HEK293 (cell line): Measurements from ENCODE around the gene GRIN2A.

Source experiments
- CTCF ChIA-PET: fragments of 350-600 bp; formaldehyde crosslinking; extraction: SDS; loops from one replicate; lab custom pipeline; 2021; ENCODE audit warnings: antibody characterized with exemption; lab: Yijun Ruan, JAX
- POLR2A ChIA-PET: fragments of 300-600 bp; formaldehyde crosslinking; extraction: SDS; loops from one replicate; lab custom pipeline; 2020; ENCODE audit warnings: antibody characterized with exemption, inconsistent platforms; lab: Yijun Ruan, JAX
- H3K27ac ChIP-seq: fragments of 200-500 bp; sonication (Bioruptor generic); 2 replicates; pipeline ENCODE4 v1.5.1; 2014; ENCODE audit warnings: low read depth, low read length, control low read depth, inconsistent platforms; ENCODE audit errors: extremely low read depth
- H3K36me3 ChIP-seq, 2 experiments: fragments of 200-500 bp in 1 of 2; sonication (Bioruptor generic) in 1 of 2; 1 replicate in 1 of 2; 2 replicates in 1 of 2; pipeline ENCODE4 v1.5.1; 2014 to 2017; ENCODE audit warnings: inconsistent platforms in 2 of 2, low read length in 2 of 2; ENCODE audit not compliant: control insufficient read depth in 2 of 2, insufficient read depth in 1 of 2
- H3K4me1 ChIP-seq: fragments of 200-500 bp; sonication (Bioruptor generic); 2 replicates; pipeline ENCODE4 v1.5.1; 2014; ENCODE audit warnings: mild to moderate bottlenecking, low read length, inconsistent platforms; ENCODE audit not compliant: control insufficient read depth, insufficient read depth
- H3K4me3 ChIP-seq: 2 replicates; pipeline ENCODE4 v1.5.1; 2011; ENCODE audit warnings: low read depth, mild to moderate bottlenecking, control low read depth, low read length, moderate library complexity
- H3K9me3 ChIP-seq: fragments of 200-500 bp; sonication (Bioruptor generic); 2 replicates; pipeline ENCODE4 v1.5.1; 2014; ENCODE audit warnings: low read depth, low read length, inconsistent platforms; ENCODE audit not compliant: control insufficient read depth, insufficient read depth
- BCL11A ChIP-seq: fragments of 450-650 bp; formaldehyde crosslinking; IDR thresholded peaks from 2 replicates; pipeline ENCODE4 v1.5.1; 2016; ENCODE audit warnings: low read depth, missing biosample characterization, missing genetic modification characterization
- GLI4 ChIP-seq: fragments of 450-650 bp; formaldehyde crosslinking; IDR thresholded peaks from 2 replicates; pipeline ENCODE4 v1.5.1; 2016; ENCODE audit warnings: missing biosample characterization, missing genetic modification characterization
- HOXA7 ChIP-seq: sonication (generic); formaldehyde crosslinking; IDR thresholded peaks from 2 replicates; pipeline ENCODE4 v1.8.1; 2022; ENCODE audit warnings: missing genetic modification reagents, borderline replicate concordance
- REPIN1 ChIP-seq: fragments of 450-650 bp; formaldehyde crosslinking; IDR thresholded peaks from 2 replicates; pipeline ENCODE4 v1.5.1; 2017; ENCODE audit warnings: missing biosample characterization, missing genetic modification characterization, low read depth
- SALL2 ChIP-seq: fragments of 450-650 bp; formaldehyde crosslinking; IDR thresholded peaks from 2 replicates; pipeline ENCODE4 v1.5.0; 2017; ENCODE audit warnings: missing biosample characterization, mild to moderate bottlenecking, missing genetic modification characterization, borderline replicate concordance
- SCRT1 ChIP-seq: fragments of 450-650 bp; formaldehyde crosslinking; IDR thresholded peaks from 2 replicates; pipeline ENCODE4 v1.5.1; 2016; ENCODE audit warnings: missing biosample characterization, missing genetic modification characterization, borderline replicate concordance
- ZEB2 ChIP-seq: fragments of 450-650 bp; formaldehyde crosslinking; IDR thresholded peaks from 2 replicates; pipeline ENCODE4 v1.5.1; 2016; ENCODE audit warnings: missing biosample characterization, missing genetic modification characterization
- ZFP41 ChIP-seq: fragments of 450-650 bp; formaldehyde crosslinking; IDR thresholded peaks from 2 replicates; pipeline ENCODE4 v1.5.1; 2016; ENCODE audit warnings: missing biosample characterization, missing genetic modification characterization, borderline replicate concordance
- ZNF157 ChIP-seq: fragments of 450-650 bp; formaldehyde crosslinking; IDR thresholded peaks from 2 replicates; pipeline ENCODE4 v1.5.1; 2016; ENCODE audit warnings: missing biosample characterization, missing genetic modification characterization
- ZNF214 ChIP-seq: fragments of 450-650 bp; formaldehyde crosslinking; IDR thresholded peaks from 2 replicates; pipeline ENCODE4 v1.5.1; 2017; ENCODE audit warnings: missing biosample characterization, mild to moderate bottlenecking, missing genetic modification characterization, borderline replicate concordance
- ZNF239 ChIP-seq: fragments of 450-650 bp; formaldehyde crosslinking; IDR thresholded peaks from 2 replicates; pipeline ENCODE4 v1.5.1; 2016; ENCODE audit warnings: missing biosample characterization, missing genetic modification characterization
- ZNF335 ChIP-seq: fragments of 450-650 bp; formaldehyde crosslinking; conservative IDR thresholded peaks from 2 replicates; pipeline ENCODE4 v1.5.1; 2016; ENCODE audit warnings: missing biosample characterization, missing genetic modification characterization
- ZNF404 ChIP-seq: fragments of 450-650 bp; formaldehyde crosslinking; IDR thresholded peaks from 2 replicates; pipeline ENCODE4 v1.5.1; 2017; ENCODE audit warnings: missing biosample characterization, missing genetic modification characterization
- ZNF473 ChIP-seq: fragments of 450-650 bp; formaldehyde crosslinking; IDR thresholded peaks from 2 replicates; pipeline ENCODE4 v1.5.1; 2017; ENCODE audit warnings: missing biosample characterization, missing genetic modification characterization
- ZNF501 ChIP-seq: fragments of 450-650 bp; formaldehyde crosslinking; IDR thresholded peaks from 2 replicates; pipeline ENCODE4 v1.5.1; 2016; ENCODE audit warnings: missing biosample characterization, missing genetic modification characterization
- ZNF529 ChIP-seq: fragments of 450-650 bp; formaldehyde crosslinking; IDR thresholded peaks from 2 replicates; pipeline ENCODE4 v1.5.1; 2017; ENCODE audit warnings: missing genetic modification characterization, missing biosample characterization; ENCODE audit not compliant: insufficient replicate concordance
- ZNF600 ChIP-seq: fragments of 450-650 bp; formaldehyde crosslinking; IDR thresholded peaks from 2 replicates; pipeline ENCODE4 v1.5.1; 2016; ENCODE audit warnings: missing biosample characterization, missing genetic modification characterization
- ZNF701 ChIP-seq: fragments of 450-650 bp; formaldehyde crosslinking; IDR thresholded peaks from 2 replicates; pipeline ENCODE4 v1.5.1; 2016; ENCODE audit warnings: missing biosample characterization, missing genetic modification characterization
- ZSCAN16 ChIP-seq: fragments of 450-650 bp; formaldehyde crosslinking; IDR thresholded peaks from 2 replicates; pipeline ENCODE4 v1.5.1; 2016; ENCODE audit warnings: missing biosample characterization, missing genetic modification characterization
- TF ChIP-seq, protein P1 (sequence below): fragments of 450-650 bp; formaldehyde crosslinking; IDR thresholded peaks from 2 replicates; pipeline ENCODE4 v1.5.1; 2016; ENCODE audit warnings: missing biosample characterization, missing genetic modification characterization, low read depth
- TF ChIP-seq, protein P2 (sequence below): fragments of 450-650 bp; formaldehyde crosslinking; IDR thresholded peaks from 2 replicates; pipeline ENCODE4 v1.5.1; 2017; ENCODE audit warnings: missing biosample characterization, missing genetic modification characterization
- TF ChIP-seq, protein P3 (sequence below): fragments of 450-650 bp; formaldehyde crosslinking; conservative IDR thresholded peaks from 2 replicates; pipeline ENCODE4 v1.5.1; 2016; ENCODE audit warnings: low read depth, missing biosample characterization, missing genetic modification characterization
- TF ChIP-seq, protein P4 (sequence below): fragments of 450-650 bp; formaldehyde crosslinking; IDR thresholded peaks from 2 replicates; pipeline ENCODE4 v1.5.1; 2017; ENCODE audit warnings: missing biosample characterization, missing genetic modification characterization
- TF ChIP-seq, protein P5 (sequence below): fragments of 450-650 bp; formaldehyde crosslinking; IDR thresholded peaks from 2 replicates; pipeline ENCODE4 v1.5.1; 2016; ENCODE audit warnings: missing biosample characterization, missing genetic modification characterization

GRIN2A gene

DNA sequence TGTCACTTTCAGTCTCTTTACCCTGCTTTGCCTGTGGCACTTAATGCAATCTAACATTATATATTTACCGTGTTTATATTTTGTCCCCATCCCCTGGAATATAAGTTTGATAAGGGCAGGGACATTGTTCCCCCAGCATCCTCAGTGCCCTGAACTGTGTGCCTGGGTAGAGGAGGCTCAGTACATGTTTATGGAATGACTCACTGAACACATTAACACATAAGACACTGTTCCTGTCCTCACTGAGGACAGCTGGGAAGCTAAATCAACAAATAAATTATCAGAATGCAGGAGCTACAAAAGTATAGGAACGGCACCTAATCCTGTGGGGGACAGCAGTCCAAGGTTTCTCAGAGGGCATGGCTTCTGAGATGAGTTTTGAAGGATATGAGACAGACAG lies 27.8 kb downstream of the GRIN2A start (continued):
- no peak for TF ChIP-seq BCL11A (tag by site-specific recombination)
- TF ChIP-seq, protein P1, sequence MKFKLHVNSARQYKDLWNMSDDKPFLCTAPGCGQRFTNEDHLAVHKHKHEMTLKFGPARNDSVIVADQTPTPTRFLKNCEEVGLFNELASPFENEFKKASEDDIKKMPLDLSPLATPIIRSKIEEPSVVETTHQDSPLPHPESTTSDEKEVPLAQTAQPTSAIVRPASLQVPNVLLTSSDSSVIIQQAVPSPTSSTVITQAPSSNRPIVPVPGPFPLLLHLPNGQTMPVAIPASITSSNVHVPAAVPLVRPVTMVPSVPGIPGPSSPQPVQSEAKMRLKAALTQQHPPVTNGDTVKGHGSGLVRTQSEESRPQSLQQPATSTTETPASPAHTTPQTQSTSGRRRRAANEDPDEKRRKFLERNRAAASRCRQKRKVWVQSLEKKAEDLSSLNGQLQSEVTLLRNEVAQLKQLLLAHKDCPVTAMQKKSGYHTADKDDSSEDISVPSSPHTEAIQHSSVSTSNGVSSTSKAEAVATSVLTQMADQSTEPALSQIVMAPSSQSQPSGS = no peak
- no peak for TF ChIP-seq GLI4 (tag by site-specific recombination)
- TF ChIP-seq ZSCAN16 (tag by site-specific recombination) = no peak
- no peak for TF ChIP-seq REPIN1
- no peak for TF ChIP-seq ZNF239
- TF ChIP-seq ZNF501 = no peak

DNA sequence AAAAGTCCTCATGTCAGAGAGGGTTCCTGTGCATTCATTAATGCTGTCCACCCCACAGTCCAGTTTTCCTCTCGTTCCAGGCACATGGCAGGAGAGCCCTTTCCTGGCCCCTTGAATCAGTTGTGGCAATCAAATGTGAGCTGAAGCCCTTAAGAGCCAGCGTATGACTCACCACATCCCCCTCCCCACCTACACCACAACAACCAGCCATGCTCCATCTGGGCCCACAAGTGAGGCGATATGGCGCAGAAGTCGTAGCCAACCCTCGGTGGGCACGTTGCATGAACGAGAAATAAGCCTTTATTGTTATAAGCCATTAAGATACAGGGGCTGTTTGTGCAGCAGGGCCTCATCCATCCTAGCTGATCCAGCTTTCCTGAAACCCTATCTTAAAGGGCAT lies 28.2 kb downstream of the GRIN2A start:
- Histone ChIP-seq H3K27ac (no peak overlapping the region), H3K4me1 (no peaks in the 10 kb centered on the region), H3K4me3 (no peak overlapping the region), H3K36me3 (no peaks in the 10 kb centered on the region), H3K9me3 (no peaks in the 10 kb centered on the region)
- TF ChIP-seq ZNF473 (tag by site-specific recombination) (no peak), SALL2 (no peak), SCRT1 (tag by site-specific recombination) (no peak), ZNF404 (tag by site-specific recombination) (no peak), ZNF600 (tag by site-specific recombination) (no peak), ZNF214 (no peak), ZNF157 (tag by site-specific recombination) (no peak), ZEB2 (no peak), ZFP41 (tag by site-specific recombination) (no peak), ZNF335 (no peak), ZNF701 (tag by site-specific recombination) (no peak), ZNF529 (tag by site-specific recombination) (no peak), HOXA7 (no peak)
- TF ChIP-seq, protein P2, sequence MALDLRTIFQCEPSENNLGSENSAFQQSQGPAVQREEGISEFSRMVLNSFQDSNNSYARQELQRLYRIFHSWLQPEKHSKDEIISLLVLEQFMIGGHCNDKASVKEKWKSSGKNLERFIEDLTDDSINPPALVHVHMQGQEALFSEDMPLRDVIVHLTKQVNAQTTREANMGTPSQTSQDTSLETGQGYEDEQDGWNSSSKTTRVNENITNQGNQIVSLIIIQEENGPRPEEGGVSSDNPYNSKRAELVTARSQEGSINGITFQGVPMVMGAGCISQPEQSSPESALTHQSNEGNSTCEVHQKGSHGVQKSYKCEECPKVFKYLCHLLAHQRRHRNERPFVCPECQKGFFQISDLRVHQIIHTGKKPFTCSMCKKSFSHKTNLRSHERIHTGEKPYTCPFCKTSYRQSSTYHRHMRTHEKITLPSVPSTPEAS (tag by site-specific recombination) = no peak
- TF ChIP-seq, protein P3, sequence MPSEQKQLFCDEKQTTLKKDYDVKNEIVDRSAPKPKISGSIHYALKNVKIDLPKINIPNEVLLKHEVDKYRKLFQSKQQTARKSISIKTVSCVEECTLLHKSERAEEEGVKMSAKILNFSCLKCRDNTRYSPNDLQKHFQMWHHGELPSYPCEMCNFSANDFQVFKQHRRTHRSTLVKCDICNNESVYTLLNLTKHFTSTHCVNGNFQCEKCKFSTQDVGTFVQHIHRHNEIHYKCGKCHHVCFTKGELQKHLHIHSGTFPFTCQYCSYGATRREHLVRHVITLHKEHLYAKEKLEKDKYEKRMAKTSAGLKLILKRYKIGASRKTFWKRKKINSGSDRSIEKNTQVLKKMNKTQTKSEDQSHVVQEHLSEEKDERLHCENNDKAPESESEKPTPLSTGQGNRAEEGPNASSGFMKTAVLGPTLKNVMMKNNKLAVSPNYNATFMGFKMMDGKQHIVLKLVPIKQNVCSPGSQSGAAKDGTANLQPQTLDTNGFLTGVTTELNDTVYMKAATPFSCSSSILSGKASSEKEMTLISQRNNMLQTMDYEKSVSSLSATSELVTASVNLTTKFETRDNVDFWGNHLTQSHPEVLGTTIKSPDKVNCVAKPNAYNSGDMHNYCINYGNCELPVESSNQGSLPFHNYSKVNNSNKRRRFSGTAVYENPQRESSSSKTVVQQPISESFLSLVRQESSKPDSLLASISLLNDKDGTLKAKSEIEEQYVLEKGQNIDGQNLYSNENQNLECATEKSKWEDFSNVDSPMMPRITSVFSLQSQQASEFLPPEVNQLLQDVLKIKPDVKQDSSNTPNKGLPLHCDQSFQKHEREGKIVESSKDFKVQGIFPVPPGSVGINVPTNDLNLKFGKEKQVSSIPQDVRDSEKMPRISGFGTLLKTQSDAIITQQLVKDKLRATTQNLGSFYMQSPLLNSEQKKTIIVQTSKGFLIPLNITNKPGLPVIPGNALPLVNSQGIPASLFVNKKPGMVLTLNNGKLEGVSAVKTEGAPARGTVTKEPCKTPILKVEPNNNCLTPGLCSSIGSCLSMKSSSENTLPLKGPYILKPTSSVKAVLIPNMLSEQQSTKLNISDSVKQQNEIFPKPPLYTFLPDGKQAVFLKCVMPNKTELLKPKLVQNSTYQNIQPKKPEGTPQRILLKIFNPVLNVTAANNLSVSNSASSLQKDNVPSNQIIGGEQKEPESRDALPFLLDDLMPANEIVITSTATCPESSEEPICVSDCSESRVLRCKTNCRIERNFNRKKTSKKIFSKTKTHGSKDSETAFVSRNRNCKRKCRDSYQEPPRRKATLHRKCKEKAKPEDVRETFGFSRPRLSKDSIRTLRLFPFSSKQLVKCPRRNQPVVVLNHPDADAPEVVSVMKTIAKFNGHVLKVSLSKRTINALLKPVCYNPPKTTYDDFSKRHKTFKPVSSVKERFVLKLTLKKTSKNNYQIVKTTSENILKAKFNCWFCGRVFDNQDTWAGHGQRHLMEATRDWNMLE (tag by site-specific recombination) = no peak
- TF ChIP-seq, protein P4, sequence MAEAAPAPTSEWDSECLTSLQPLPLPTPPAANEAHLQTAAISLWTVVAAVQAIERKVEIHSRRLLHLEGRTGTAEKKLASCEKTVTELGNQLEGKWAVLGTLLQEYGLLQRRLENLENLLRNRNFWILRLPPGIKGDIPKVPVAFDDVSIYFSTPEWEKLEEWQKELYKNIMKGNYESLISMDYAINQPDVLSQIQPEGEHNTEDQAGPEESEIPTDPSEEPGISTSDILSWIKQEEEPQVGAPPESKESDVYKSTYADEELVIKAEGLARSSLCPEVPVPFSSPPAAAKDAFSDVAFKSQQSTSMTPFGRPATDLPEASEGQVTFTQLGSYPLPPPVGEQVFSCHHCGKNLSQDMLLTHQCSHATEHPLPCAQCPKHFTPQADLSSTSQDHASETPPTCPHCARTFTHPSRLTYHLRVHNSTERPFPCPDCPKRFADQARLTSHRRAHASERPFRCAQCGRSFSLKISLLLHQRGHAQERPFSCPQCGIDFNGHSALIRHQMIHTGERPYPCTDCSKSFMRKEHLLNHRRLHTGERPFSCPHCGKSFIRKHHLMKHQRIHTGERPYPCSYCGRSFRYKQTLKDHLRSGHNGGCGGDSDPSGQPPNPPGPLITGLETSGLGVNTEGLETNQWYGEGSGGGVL (tag by site-specific recombination) = no peak
- TF ChIP-seq, protein P5, sequence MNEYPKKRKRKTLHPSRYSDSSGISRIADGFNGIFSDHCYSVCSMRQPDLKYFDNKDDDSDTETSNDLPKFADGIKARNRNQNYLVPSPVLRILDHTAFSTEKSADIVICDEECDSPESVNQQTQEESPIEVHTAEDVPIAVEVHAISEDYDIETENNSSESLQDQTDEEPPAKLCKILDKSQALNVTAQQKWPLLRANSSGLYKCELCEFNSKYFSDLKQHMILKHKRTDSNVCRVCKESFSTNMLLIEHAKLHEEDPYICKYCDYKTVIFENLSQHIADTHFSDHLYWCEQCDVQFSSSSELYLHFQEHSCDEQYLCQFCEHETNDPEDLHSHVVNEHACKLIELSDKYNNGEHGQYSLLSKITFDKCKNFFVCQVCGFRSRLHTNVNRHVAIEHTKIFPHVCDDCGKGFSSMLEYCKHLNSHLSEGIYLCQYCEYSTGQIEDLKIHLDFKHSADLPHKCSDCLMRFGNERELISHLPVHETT (tag by site-specific recombination) = no peak
- ChIA-PET POLR2A (interaction anchor here (0.5 kb wide), 1 partner anchor 86 kb away, joined by 3 read pairs; no protein-coding TSS in a partner anchor), CTCF (no interaction called here)
